D721Med (cell line): ENCODE data around the gene SEMA6C.
A peak's percentile ranks its signal among the peaks of the same experiment; 100 is the strongest.

Experiments
- DNase-seq: peaks from one replicate; pipeline ENCODE4 v3.0.0; 2011; ENCODE audit warnings: low spot score; ENCODE audit not compliant: insufficient read length
- FAIRE-seq: peaks from 2 replicates; lab custom pipeline; 2011; peaks lifted over from hg19 to GRCh38; lab: Jason Lieb, UNC
- CTCF ChIP-seq: IDR thresholded peaks from 2 replicates; pipeline ENCODE4 v1.5.1; 2012; ENCODE audit warnings: mild to moderate bottlenecking, control low read depth; ENCODE audit not compliant: insufficient read depth; ENCODE audit errors: missing control alignments

SEMA6C gene

DNA sequence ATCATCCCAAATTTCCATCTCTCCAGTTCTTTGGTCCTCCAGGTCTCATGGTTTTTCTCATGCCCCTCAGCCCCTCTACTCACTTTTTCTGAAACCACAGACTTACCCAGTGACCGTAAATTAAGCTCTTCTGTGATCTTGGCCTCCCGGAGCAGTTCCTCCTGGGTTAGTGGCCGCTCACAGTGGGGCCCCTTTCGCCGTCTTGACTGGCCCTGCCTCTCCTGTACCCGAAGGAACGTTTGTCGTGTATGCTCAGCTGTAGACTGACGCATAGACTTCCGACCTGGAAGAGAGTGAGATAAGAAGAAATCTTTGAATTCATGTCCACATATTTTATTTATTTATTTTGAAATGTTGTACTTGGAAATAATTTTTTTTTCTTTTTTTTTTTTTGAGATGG is 37.8 kb upstream of the SEMA6C start:
- DNase-seq (no peak), FAIRE-seq (no peak)
- no peak for TF ChIP-seq CTCF

- no peak for DNase-seq
- FAIRE-seq = no peak
- TF ChIP-seq CTCF = no peak
Observed at GRCh38 chr1:151176514-151177045, 30.1 kb upstream of the SEMA6C start.

- FAIRE-seq (no peak), DNase-seq (no peak)
- TF ChIP-seq CTCF = peak; percentile 34
Observed at GRCh38 chr1:151175863-151176262, 29.4 kb upstream of the SEMA6C start, which contains the start of gene TMOD4. Gene TMOD4, minus strand, starts transcription at chr1:151175981. Its CDS starts 1,106 bp downstream, at chr1:151174875.

DNA sequence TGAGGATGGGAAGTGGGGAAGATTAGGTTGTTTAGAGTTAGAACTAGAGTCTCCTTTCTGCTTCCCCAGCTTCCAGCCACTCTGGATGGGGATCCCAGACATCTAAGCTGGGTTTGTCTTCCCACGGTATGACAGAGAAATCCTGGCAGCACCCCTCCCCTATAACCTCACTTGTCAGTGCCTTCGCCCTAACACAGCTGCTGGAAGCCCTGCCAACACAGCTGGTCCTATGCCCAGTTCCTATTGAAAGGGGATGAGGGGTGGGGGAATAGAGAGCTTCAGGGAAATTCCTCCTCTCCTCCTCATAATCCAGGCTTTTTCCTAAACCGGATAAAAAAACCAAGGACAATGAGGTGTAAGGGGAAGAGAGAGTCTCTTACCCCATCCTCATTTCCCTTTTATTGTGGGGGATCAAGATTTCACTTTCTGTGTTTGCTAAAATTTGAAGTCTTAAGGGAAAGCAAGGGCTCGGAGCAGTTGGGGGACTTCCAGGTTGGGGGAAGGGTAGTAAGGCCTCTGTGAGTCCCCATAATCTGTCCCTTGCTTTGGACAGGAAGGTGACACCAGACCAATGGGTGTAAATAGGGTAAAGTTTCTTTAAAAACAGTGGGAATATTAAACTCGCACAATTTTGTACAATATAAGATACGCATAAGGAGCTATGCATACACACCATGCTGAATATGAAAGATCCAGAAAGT is 28.8 kb upstream of the SEMA6C start:
- FAIRE-seq = no peak
- no peak for TF ChIP-seq CTCF
- DNase-seq = no peak

DNA sequence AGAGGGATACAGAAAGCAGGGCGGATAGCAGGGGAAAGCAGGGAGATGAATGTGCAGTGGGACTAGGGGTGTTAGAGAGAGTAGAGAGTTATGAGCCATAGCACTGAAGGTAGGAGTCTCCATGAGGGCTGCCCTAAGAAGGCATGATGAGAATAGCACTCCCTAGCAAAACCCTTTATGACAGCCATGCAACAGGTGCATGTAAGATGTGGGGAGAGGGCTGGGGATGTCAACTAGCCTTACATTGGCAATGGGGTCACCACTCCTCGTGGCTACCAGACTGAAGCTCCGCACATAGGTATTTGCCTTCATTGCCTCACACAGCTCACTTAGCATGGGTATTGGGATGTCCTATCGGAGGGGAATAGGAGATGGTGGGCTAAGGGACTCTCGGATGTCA is 24.8 kb upstream of the SEMA6C start:
- TF ChIP-seq CTCF = no peak
- FAIRE-seq = no peak

DNA sequence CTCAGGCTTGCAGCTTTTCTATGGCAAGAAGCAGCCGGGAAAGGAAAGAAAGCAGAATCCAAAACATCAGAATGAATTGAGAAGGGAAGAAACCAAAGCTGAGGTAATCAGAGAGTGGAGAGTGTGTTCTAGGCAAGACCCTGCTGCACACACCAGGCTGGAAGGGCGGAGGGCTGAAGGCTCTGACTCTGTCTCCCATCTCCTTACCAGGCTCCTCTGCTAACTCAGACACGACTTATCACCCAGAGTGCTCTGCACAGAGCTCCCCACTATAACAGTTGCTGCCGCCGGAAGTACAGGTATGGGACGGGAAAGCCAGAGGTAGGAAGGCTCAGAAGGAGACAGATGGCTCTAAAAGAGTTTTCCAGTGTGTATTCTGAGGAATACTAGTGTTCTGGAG is 20.7 kb upstream of the SEMA6C start:
- TF ChIP-seq CTCF = no peak
- FAIRE-seq = no peak
- no peak for DNase-seq

More for the DNA sequence above, 24.8 kb upstream of the SEMA6C start:
- no peak for DNase-seq

- FAIRE-seq = no peak
- TF ChIP-seq CTCF = no peak
- DNase-seq = no peak
Observed at GRCh38 chr1:151166505-151166956, 20.1 kb upstream of the SEMA6C start.
